Testis (tissue), 3 donors: Measurements from ENCODE around the gene CD7. TPM values are rescaled to one million over a fixed set of nuclear protein-coding genes. Genes with fewer than 3 reads are reported as not detected.

Experiments
- DNase-seq: peaks from one replicate; pipeline ENCODE4 v3.0.0-alpha.2; 2019
- H3K27ac ChIP-seq, 2 donors: fragments of 200-600 bp; sonication (generic); one replicate each; pipeline ENCODE4 v1.5.1; 2019
- H3K27me3 ChIP-seq: fragments of 200-600 bp; sonication (generic); one replicate; pipeline ENCODE4 v1.5.1; 2019
- H3K36me3 ChIP-seq: fragments of 200-600 bp; sonication (generic); one replicate; pipeline ENCODE4 v1.5.1; 2017; ENCODE audit warnings: low read depth; ENCODE audit errors: missing control alignments
- H3K4me1 ChIP-seq: fragments of 200-600 bp; sonication (generic); one replicate; pipeline ENCODE4 v1.5.1; 2019
- H3K4me3 ChIP-seq, 2 donors: fragments of 200-600 bp; sonication (generic); one replicate each; pipeline ENCODE4 v1.5.1; 2017 to 2019
- H3K9me3 ChIP-seq: fragments of 200-600 bp; sonication (generic); one replicate; pipeline ENCODE4 v1.5.1; 2017
- CTCF ChIP-seq, 3 experiments: fragments of 450-650 bp in 2 of 3; fragments of 200-600 bp in 1 of 3; sonication (generic) in 1 of 3; IDR thresholded peaks; one replicate each; pipeline ENCODE4 v1.5.1; 2016 to 2019; ENCODE audit warnings: antibody characterized with exemption in 3 of 3, mild to moderate bottlenecking in 2 of 3, moderate library complexity in 1 of 3
- POLR2A ChIP-seq: fragments of 450-650 bp; IDR thresholded peaks from one replicate; pipeline ENCODE4 v1.6.1; 2017; ENCODE audit warnings: antibody characterized with exemption, mild to moderate bottlenecking, moderate library complexity
- WGBS, 2 donors: methylation state at CpG; one replicate each; pipeline ENCODE4 v1.1.5; 2018; 5-methylcytosine and 5-hydroxymethylcytosine counted together
- intact Hi-C: fragments of 100-400 bp; cut with DNase I; formaldehyde crosslinking; loops from one replicate; pipeline ENCODE4 v1.15.1; 2023; ENCODE audit warnings: low total_unique reads
- polyA plus RNA-seq: library from polyadenylated mRNA; stranded (reverse); fragments of 350-450 nt; fragmentation: Illumina TruSeq; extraction: RNeasy Lipid Tissue Mini Kit (QIAGEN cat#74804); gene quantifications from one replicate; pipeline ENCODE4 v1.2.3, GENCODE V29; 2014; ENCODE audit warnings: low read depth, low replicate concordance; ENCODE audit not compliant: insufficient read depth
- total RNA-seq, 2 donors: library from RNA; depleted of rRNA; stranded (reverse); fragments of >200 nt; gene quantifications; one replicate each; pipeline ENCODE4 v1.2.3, GENCODE V29; 2016

The CD7 gene
- total and polyA plus RNA-seq, 3 donors from 2014 or later, result 0.55 to 3.0 (median 2.3) TPM

- Histone ChIP-seq H3K27me3 (no peaks in the 10 kb centered on the region), H3K4me3 (no peak overlapping the region), H3K9me3 (no peaks in the 10 kb centered on the region), H3K27ac (no peak overlapping the region), H3K4me1 (peaks cover 21% of the 10 kb centered on the region), H3K36me3 (no peaks in the 10 kb centered on the region)
- 72 to 87% methylated on average over 8 to 19 of the region's 19 CpGs for WGBS, 2 donors
- TF ChIP-seq CTCF (IDR thresholded peaks at IDR 0.05), result no peak
- TF ChIP-seq POLR2A, result no peak
- intact Hi-C loops, result no loop called here
- no peak for DNase-seq
Measured at GRCh38 chr17:82329683-82330321, 12.4 kb upstream of the CD7 start.

- no peak overlapping the region for H3K27ac ChIP-seq
- no peaks in the 10 kb centered on the region for H3K36me3 ChIP-seq
- 89 to 100% methylated on average over 1 to 8 of the region's 15 CpGs for WGBS, 2 donors
Measured at GRCh38 chr17:82328994-82329507, 11.6 kb upstream of the CD7 start.

DNA sequence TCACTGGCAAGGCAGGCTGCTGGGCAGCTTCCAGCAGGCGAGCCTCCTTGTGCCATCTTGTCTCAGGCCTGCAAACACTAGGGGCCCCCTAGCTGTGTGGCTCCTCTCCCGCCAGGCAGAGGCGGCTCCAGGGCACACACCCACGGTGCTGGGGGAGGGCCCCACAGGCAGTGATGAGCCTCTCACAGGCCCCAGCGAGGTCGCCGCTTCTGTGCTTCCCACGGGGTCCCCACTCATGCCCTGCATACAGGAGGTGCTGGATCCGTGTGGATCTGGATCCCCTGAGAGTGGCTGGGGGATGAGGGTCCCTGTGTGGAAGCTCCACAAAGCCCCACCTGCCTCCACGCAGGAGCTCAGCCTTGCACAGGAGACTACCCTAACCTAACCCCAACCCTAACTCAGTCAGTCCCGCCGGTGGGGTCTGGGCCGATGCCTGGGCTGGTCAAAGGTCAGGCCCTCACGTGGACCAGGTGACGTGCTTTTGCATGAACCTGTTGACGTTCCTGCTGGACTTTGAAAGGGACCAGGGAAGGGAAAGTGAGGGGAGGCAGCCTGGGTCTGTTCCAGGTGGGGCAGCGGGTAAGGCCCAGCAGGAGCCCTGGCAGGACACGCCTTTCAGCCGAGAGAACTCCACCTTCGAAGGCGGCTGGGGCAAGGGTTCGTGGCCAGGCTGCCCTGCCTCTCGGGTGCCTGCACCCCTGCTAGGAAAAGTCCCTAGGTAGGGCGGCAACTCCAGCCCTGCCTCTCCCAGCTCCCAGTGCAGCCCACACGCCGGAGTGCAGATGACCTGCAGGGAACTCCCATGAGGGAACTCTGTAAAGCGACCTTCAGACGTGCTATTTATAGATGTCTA lies 11.0 kb upstream of the CD7 start:
- Histone ChIP-seq H3K27ac (no peak overlapping the region), H3K4me3 (no peak overlapping the region), H3K27me3 (no peaks in the 10 kb centered on the region), H3K36me3 (no peaks in the 10 kb centered on the region), H3K4me1 (peaks cover 12% of the 10 kb centered on the region), H3K9me3 (no peaks in the 10 kb centered on the region)
- DNase-seq, result no peak
- intact Hi-C loops, result no loop called here
- no peak for TF ChIP-seq CTCF (IDR thresholded peaks at IDR 0.05)
- TF ChIP-seq POLR2A, result no peak
- 84 to 94% methylated on average over 13 to 28 of the region's 28 CpGs for WGBS, 2 donors

More at GRCh38 chr17:82328994-82329507, 11.6 kb upstream of the CD7 start:
- TF ChIP-seq POLR2A (no peak), CTCF (IDR thresholded peaks at IDR 0.05) (no peak)
- Histone ChIP-seq H3K9me3 (no peaks in the 10 kb centered on the region), H3K4me1 (peaks cover 14% of the 10 kb centered on the region), H3K27me3 (no peaks in the 10 kb centered on the region), H3K4me3 (no peak overlapping the region)
- DNase-seq, result no peak
- intact Hi-C loops, result no loop called here

- intact Hi-C loops, result no loop called here
- H3K27me3 ChIP-seq, result no peaks in the 10 kb centered on the region
- H3K36me3 ChIP-seq, result no peaks in the 10 kb centered on the region
- peaks cover 9% of the 10 kb centered on the region for H3K4me1 ChIP-seq
- WGBS, 2 donors, result 83 to 85% methylated on average over 13 to 16 of the region's 16 CpGs
- no peak overlapping the region for H3K27ac ChIP-seq
- TF ChIP-seq POLR2A (no peak), CTCF (IDR thresholded peaks at IDR 0.05) (no peak)
- no peak overlapping the region for H3K4me3 ChIP-seq
- H3K9me3 ChIP-seq, result no peaks in the 10 kb centered on the region
- DNase-seq, result no peak
Measured at GRCh38 chr17:82327757-82328140, 10.3 kb upstream of the CD7 start.
